Loucy (cell line): Measurements from ENCODE around the gene TRPC3.

ENCODE experiments used
- CTCF ChIP-seq: fragments of 200-600 bp; sonication (generic); conservative IDR thresholded peaks from 2 replicates; pipeline ENCODE4 v1.5.1; 2014; ENCODE audit warnings: mild to moderate bottlenecking, antibody characterized with exemption, low read length
- EZH2phosphoT487 ChIP-seq: fragments of 200-600 bp; IDR thresholded peaks from 2 replicates; pipeline ENCODE4 v1.6.1; 2018; ENCODE audit warnings: antibody characterized with exemption, mild to moderate bottlenecking, moderate library complexity, borderline replicate concordance

GRCh38 chr4:121951521-121952110 is at the start of gene TRPC3:
- TF ChIP-seq CTCF (no peak), EZH2phosphoT487 (no peak)
